T-cell (primary cell): Measurements from ENCODE around the gene FOXQ1. TPM values are rescaled to one million over a fixed set of nuclear protein-coding genes. Genes with fewer than 3 reads are reported as not detected.

ENCODE experiments used
- ATAC-seq, 4 experiments: fragments of 200-7000 bp in 3 of 4; fragments of 150-1000 bp in 1 of 4; cut with Tn5 transposase; replicated peaks in 1 of 4; 1 replicate in 3 of 4; 2 replicates in 1 of 4; pipeline ENCODE4 v1.10.0; 2021; ENCODE audit warnings: moderate library complexity in 3 of 4, mild to moderate bottlenecking in 2 of 4, moderate number of reproducible peaks in 1 of 4
- CTCF ChIA-PET, 2 donors: fragments of 300-600 bp; sonication (Branson Sonifier 250); formaldehyde crosslinking; loops; one replicate each; lab custom pipeline; 2022; ENCODE audit warnings: antibody characterized with exemption in 2 of 2; lab: Charles Lee
- POLR2A ChIA-PET, 2 donors: fragments of 300-600 bp; sonication (Branson Sonifier 250); formaldehyde crosslinking; loops; one replicate each; lab custom pipeline; 2022; ENCODE audit warnings: antibody characterized with exemption in 2 of 2; lab: Charles Lee
- DNase-seq, 35 experiments: peaks; one replicate each; pipeline versions ENCODE4 v3.0.0 to v3.0.0-alpha.2; 2013 to 2023
- H3K27ac ChIP-seq: one replicate; pipeline ENCODE4 v1.5.1; 2013; ENCODE audit warnings: low read length
- H3K27me3 ChIP-seq, 2 experiments: replicated peaks in 1 of 2; 1 replicate in 1 of 2; 2 replicates in 1 of 2; pipeline versions ENCODE4 v1.6.1 to v1.7.0; 2013; ENCODE audit warnings: low read length in 1 of 2, mixed read lengths in 1 of 2; ENCODE audit not compliant: control insufficient read depth in 2 of 2, insufficient read depth in 2 of 2; ENCODE audit errors: extremely low read depth in 1 of 2
- H3K36me3 ChIP-seq, 2 donors: 1 replicate in 1 of 2; 2 replicates in 1 of 2; pipeline versions ENCODE4 v1.6.1 to v1.7.0; 2013; ENCODE audit warnings: low read length in 1 of 2; ENCODE audit not compliant: control insufficient read depth in 2 of 2, insufficient read depth in 1 of 2; ENCODE audit errors: extremely low read depth in 1 of 2
- H3K4me1 ChIP-seq, 2 experiments: 1 replicate in 1 of 2; 2 replicates in 1 of 2; pipeline versions ENCODE4 v1.6.1 to v1.7.0; 2013; ENCODE audit warnings: low read length in 2 of 2, mixed read lengths in 1 of 2; ENCODE audit not compliant: insufficient read depth in 2 of 2, control insufficient read depth in 1 of 2; ENCODE audit errors: extremely low read depth in 1 of 2
- H3K4me3 ChIP-seq, 2 donors: 1 replicate in 1 of 2; 2 replicates in 1 of 2; pipeline versions ENCODE4 v1.5.1 to v1.7.0; 2013; ENCODE audit warnings: mild to moderate bottlenecking in 2 of 2, low read length in 1 of 2, moderate library complexity in 1 of 2; ENCODE audit not compliant: control insufficient read depth in 1 of 2; ENCODE audit errors: extremely low read depth in 1 of 2
- H3K9me3 ChIP-seq: 2 replicates; pipeline ENCODE4 v1.7.0; 2013
- H3K27ac Mint-ChIP-seq, 2 donors: one replicate each; pipeline ENCODE4 v1.8.0; 2020 to 2021; ENCODE audit warnings: mild to moderate bottlenecking in 2 of 2, mixed read lengths in 2 of 2
- H3K27me3 Mint-ChIP-seq, 2 donors: one replicate each; pipeline ENCODE4 v1.8.0; 2021 to 2022; ENCODE audit warnings: mixed read lengths in 2 of 2
- H3K36me3 Mint-ChIP-seq: one replicate; pipeline ENCODE4 v1.8.0; 2021; ENCODE audit warnings: mixed read lengths
- H3K4me1 Mint-ChIP-seq, 3 donors: one replicate each; pipeline ENCODE4 v1.8.0; 2020 to 2022; ENCODE audit warnings: mixed read lengths in 3 of 3, mild to moderate bottlenecking in 1 of 3
- H3K4me3 Mint-ChIP-seq, 3 donors: one replicate each; pipeline ENCODE4 v1.8.0; 2020 to 2022; ENCODE audit warnings: mild to moderate bottlenecking in 3 of 3, mixed read lengths in 3 of 3, moderate library complexity in 3 of 3
- H3K9me3 Mint-ChIP-seq, 3 donors: one replicate each; pipeline ENCODE4 v1.8.0; 2020 to 2022; ENCODE audit warnings: mixed read lengths in 3 of 3
- WGBS: methylation state at CpG from one replicate; pipeline ENCODE4 v1.1.5; 2013; ENCODE audit warnings: missing lambda C conversion rate; ENCODE audit not compliant: insufficient coverage; 5-methylcytosine and 5-hydroxymethylcytosine counted together
- total RNA-seq, 35 experiments: library from RNA in 6 of 35; stranded (reverse) in 6 of 35; fragments of 120-200 nt in 1 of 35; gene quantifications; one replicate each; pipeline versions ENCODE4 v1.2.1 to v1.2.4 and lab custom pipeline; 2013 to 2026

Gene FOXQ1
- total RNA-seq, 5 donors from 2014 or later (not counting 1 experiment from before 2014, with no cell fraction given), result 0.09 TPM; not detected in 4

DNA sequence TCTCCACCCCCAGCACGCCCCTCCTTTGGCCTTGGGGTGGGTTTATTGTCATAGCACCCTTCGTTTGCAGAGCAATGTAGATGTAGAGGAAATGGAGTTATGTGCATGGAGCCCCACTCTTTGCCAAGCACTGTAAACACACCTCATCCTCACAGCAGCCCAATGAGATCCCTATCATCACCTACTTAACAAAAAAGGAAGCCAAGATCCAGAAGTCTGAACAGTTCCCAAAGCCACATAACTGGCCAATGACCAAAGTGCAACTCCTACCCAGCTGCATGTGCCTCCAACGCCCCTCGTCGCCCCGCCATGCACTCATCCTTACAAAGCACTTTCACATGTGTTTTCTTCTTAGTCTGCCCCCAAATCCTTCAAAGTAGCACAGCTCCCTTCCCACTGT, 21.8 kb upstream of the FOXQ1 start:
- no peaks in the 10 kb centered on the region for H3K4me1 ChIP-seq
- no peak overlapping the region for H3K4me3 ChIP-seq
- POLR2A ChIA-PET, result no interaction called here
- H3K4me1 Mint-ChIP-seq, result no peaks in the 10 kb centered on the region
- ATAC-seq, result no peak
- no peak overlapping the region for H3K27ac ChIP-seq
- peaks cover 0 to 23% of the 10 kb centered on the region in 2 experiments for H3K27me3 ChIP-seq
- peaks cover 32 to 33% of the 10 kb centered on the region in 2 donors for H3K27me3 Mint-ChIP-seq
- peaks cover 1 to 5% (median 4%) of the 10 kb centered on the region in 3 donors for H3K9me3 Mint-ChIP-seq
- CTCF ChIA-PET, result no interaction called here
- no peak overlapping the region for H3K27ac Mint-ChIP-seq
- H3K9me3 ChIP-seq, result no peaks in the 10 kb centered on the region
- no peaks in the 10 kb centered on the region for H3K36me3 ChIP-seq
- no peak overlapping the region for H3K4me3 Mint-ChIP-seq
- no peaks in the 10 kb centered on the region for H3K36me3 Mint-ChIP-seq
- DNase-seq, result no peak
- WGBS, result no CpG with 5 or more reads among the region's 6 CpGs

DNA sequence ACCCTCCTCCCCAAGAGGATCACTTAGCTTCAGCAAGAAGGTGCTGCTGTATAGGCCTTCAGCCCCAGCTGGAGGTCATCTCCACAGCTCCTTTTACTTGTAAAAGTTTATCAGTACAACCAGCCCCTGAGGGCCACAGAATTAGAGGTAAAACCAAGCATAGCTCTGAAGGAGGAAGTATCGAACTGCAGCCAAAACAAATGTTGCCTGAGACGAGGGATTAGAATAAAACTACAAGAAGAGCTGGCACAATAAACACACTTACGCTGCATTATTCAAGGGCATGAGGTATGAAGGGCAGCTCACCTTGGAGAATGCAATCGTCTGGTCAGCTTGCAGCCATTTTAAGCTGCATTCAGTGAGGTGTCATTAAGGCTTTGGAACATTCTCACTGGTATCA, 21.1 kb upstream of the FOXQ1 start:
- CTCF ChIA-PET, result no interaction called here
- Histone ChIP-seq H3K9me3 (no peaks in the 10 kb centered on the region), H3K36me3 (no peaks in the 10 kb centered on the region), H3K27me3 (peaks cover 0 to 25% of the 10 kb centered on the region in 2 experiments), H3K27ac (no peak overlapping the region), H3K4me3 (no peak overlapping the region), H3K4me1 (no peaks in the 10 kb centered on the region)
- POLR2A ChIA-PET, result no interaction called here
- Mint-ChIP-seq H3K4me3 (no peak overlapping the region), H3K27ac (no peak overlapping the region), H3K4me1 (no peaks in the 10 kb centered on the region), H3K27me3 (peaks cover 35 to 40% of the 10 kb centered on the region in 2 donors), H3K36me3 (no peaks in the 10 kb centered on the region), H3K9me3 (peaks cover 2 to 5% (median 4%) of the 10 kb centered on the region in 3 donors)
- ATAC-seq (no peak), DNase-seq (no peak)
- no CpG with 5 or more reads among the region's 4 CpGs for WGBS

DNA sequence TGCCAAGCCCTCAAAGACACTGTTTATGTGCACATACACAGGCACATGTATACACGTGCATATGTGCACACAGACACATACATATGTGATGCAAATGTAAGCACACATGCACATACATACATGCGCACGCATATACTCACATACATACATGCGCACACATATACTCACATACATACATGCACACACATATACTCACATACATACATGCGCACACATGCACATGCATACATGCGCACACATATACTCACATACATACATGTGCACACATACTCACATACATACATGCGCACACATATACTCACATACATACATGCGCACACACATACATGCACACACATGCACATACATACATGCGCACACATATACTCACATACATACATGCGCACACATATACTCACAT, 20.5 kb upstream of the FOXQ1 start:
- no peaks in the 10 kb centered on the region for H3K36me3 ChIP-seq
- ChIA-PET CTCF (no interaction called here), POLR2A (no interaction called here)
- no peak overlapping the region for H3K4me3 ChIP-seq
- peaks cover 2 to 5% (median 4%) of the 10 kb centered on the region in 3 donors for H3K9me3 Mint-ChIP-seq
- no peaks in the 10 kb centered on the region for H3K9me3 ChIP-seq
- H3K27me3 Mint-ChIP-seq, result peaks cover 36 to 44% of the 10 kb centered on the region in 2 donors
- no peaks in the 10 kb centered on the region for H3K36me3 Mint-ChIP-seq
- H3K4me3 Mint-ChIP-seq, result no peak overlapping the region
- WGBS, result 74% methylated on average over 10 of the region's 10 CpGs
- H3K4me1 ChIP-seq, result no peaks in the 10 kb centered on the region
- peaks cover 0 to 23% of the 10 kb centered on the region in 2 experiments for H3K27me3 ChIP-seq
- DNase-seq (no peak), ATAC-seq (no peak)
- H3K27ac ChIP-seq, result no peak overlapping the region
- H3K4me1 Mint-ChIP-seq, result no peaks in the 10 kb centered on the region
- H3K27ac Mint-ChIP-seq, result no peak overlapping the region

DNA sequence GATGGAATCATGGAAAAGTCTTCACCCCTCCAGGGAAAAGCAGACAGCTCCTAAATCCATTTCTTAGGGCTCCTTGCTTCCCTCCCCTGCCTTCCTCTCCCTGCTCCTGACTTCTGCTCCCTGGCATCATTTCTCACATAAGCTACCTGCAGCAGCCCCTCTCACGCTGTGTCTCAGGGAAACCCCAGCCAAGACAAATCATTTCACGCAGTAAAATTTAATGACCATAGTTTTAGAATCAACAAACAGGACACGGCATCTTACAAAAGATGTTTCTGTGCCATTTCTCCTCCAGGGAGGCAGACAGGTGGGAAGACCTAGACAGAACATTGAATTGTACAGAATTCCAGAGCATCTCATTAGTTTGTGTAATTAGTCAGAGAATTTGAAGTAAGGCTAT, 16.5 kb upstream of the FOXQ1 start:
- H3K4me3 Mint-ChIP-seq, result no peak overlapping the region
- CTCF ChIA-PET, result no interaction called here
- H3K9me3 ChIP-seq, result no peaks in the 10 kb centered on the region
- 78% methylated on average over 2 of the region's 3 CpGs for WGBS
- ATAC-seq (no peak), DNase-seq (no peak)
- POLR2A ChIA-PET, result no interaction called here
- H3K4me1 Mint-ChIP-seq, result no peaks in the 10 kb centered on the region
- H3K27ac Mint-ChIP-seq, result no peak overlapping the region
- H3K27me3 Mint-ChIP-seq, result peaks cover 34 to 42% of the 10 kb centered on the region in 2 donors
- no peaks in the 10 kb centered on the region for H3K4me1 ChIP-seq
- H3K36me3 ChIP-seq, result no peaks in the 10 kb centered on the region
- H3K36me3 Mint-ChIP-seq, result no peaks in the 10 kb centered on the region
- peaks cover 0 to 8% of the 10 kb centered on the region in 2 experiments for H3K27me3 ChIP-seq
- H3K4me3 ChIP-seq, result no peak overlapping the region
- H3K9me3 Mint-ChIP-seq, result peaks cover 2 to 5% (median 4%) of the 10 kb centered on the region in 3 donors
- no peak overlapping the region for H3K27ac ChIP-seq

DNA sequence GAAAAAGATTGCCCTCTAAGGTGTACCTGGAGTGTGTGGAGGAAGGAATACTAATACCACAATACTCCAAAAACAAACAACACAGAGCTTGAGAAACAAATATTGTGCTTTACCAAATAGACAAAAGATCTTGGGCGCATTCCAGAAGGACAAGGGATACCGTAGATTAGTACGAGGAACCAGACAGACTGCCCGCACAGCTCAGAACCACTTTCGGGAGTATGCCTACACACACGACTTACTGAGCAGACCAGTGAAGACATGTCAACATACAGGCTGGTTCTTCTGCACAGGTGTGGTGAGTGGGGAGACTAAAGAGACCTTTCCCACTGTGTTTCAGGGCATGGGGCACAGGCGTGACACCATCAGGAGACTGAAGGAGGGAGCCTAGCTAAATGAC, 15.8 kb upstream of the FOXQ1 start:
- WGBS, result 92% methylated on average over 4 of the region's 7 CpGs
- Mint-ChIP-seq H3K36me3 (no peaks in the 10 kb centered on the region), H3K9me3 (peaks cover 2 to 5% (median 4%) of the 10 kb centered on the region in 3 donors), H3K4me3 (no peak overlapping the region), H3K4me1 (no peaks in the 10 kb centered on the region), H3K27me3 (peaks cover 34 to 42% of the 10 kb centered on the region in 2 donors), H3K27ac (no peak overlapping the region)
- DNase-seq, result no peak
- H3K27ac ChIP-seq, result no peak overlapping the region
- no peaks in the 10 kb centered on the region for H3K36me3 ChIP-seq
- ChIA-PET POLR2A (no interaction called here), CTCF (no interaction called here)
- no peaks in the 10 kb centered on the region for H3K9me3 ChIP-seq
- no peaks in the 10 kb centered on the region for H3K4me1 ChIP-seq
- H3K27me3 ChIP-seq, result peaks cover 0 to 7% of the 10 kb centered on the region in 2 experiments
- no peak for ATAC-seq
- no peak overlapping the region for H3K4me3 ChIP-seq

DNA sequence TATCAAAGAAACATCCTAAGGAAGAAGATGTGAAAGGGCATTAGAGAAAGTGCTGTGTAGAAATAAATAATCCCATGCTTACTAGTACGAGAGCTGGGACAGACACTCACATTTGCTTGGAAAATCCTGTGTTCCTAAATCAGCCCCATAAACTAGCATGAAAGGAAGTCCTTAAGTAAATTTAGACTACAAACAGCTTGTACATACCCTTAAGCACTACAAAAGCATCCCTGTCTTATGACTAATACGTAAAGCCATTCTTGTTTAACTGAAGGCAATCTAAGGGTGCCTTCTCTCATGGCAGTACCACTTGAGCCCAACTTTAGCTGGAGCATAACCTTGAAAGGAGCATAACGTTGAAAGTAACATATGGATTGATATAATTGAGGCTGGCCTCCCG, 15.4 kb upstream of the FOXQ1 start:
- Mint-ChIP-seq H3K27ac (no peak overlapping the region), H3K9me3 (peaks cover 5 to 7% (median 6%) of the 10 kb centered on the region in 3 donors), H3K4me3 (no peak overlapping the region), H3K27me3 (peaks cover 36 to 40% of the 10 kb centered on the region in 2 donors), H3K36me3 (no peaks in the 10 kb centered on the region), H3K4me1 (no peaks in the 10 kb centered on the region)
- no peak overlapping the region for H3K4me3 ChIP-seq
- peaks cover 0 to 7% of the 10 kb centered on the region in 2 experiments for H3K27me3 ChIP-seq
- ATAC-seq (no peak), DNase-seq (no peak)
- WGBS, result 45% methylated on average over 2 of the region's 4 CpGs
- no peak overlapping the region for H3K27ac ChIP-seq
- no peaks in the 10 kb centered on the region for H3K9me3 ChIP-seq
- ChIA-PET CTCF (no interaction called here), POLR2A (no interaction called here)
- no peaks in the 10 kb centered on the region for H3K4me1 ChIP-seq
- H3K36me3 ChIP-seq, result no peaks in the 10 kb centered on the region

DNA sequence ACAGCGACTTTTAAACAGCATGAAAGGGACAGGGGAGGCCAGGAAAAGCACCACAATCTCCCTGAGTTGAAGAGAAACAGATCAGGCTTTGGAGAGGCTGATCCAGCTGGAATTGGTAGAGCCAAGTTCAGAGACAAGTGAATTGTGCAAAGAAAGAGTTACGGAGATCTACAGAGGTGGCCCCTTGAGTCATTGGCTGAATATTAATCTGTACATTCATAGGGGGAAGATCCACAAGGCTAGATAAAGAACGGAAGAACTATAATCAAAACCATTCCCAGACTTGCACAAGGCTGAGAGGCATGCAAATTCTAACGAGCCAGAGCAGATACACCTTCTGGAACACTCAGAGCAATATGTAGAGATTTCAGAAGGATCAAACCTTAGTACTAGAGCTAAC, 14.2 kb upstream of the FOXQ1 start:
- ChIA-PET CTCF (no interaction called here), POLR2A (no interaction called here)
- no peak overlapping the region for H3K4me3 ChIP-seq
- H3K27ac ChIP-seq, result no peak overlapping the region
- Mint-ChIP-seq H3K36me3 (no peaks in the 10 kb centered on the region), H3K27ac (no peak overlapping the region), H3K4me3 (no peak overlapping the region), H3K9me3 (peaks cover 9 to 11% (median 9%) of the 10 kb centered on the region in 3 donors), H3K27me3 (peaks cover 39% of the 10 kb centered on the region in 2 donors), H3K4me1 (no peaks in the 10 kb centered on the region)
- no peaks in the 10 kb centered on the region for H3K4me1 ChIP-seq
- peaks cover 0 to 3% of the 10 kb centered on the region in 2 experiments for H3K27me3 ChIP-seq
- H3K36me3 ChIP-seq, result no peaks in the 10 kb centered on the region
- no peaks in the 10 kb centered on the region for H3K9me3 ChIP-seq
- no peak for ATAC-seq
- no peak for DNase-seq
- WGBS, result 71% methylated on average over 1 of the region's 4 CpGs
